GM19467 (cell line): ENCODE results near the gene WDR12.
"Not testable (repeated sequence)": the region's sequence is repeated elsewhere in the genome, so short reads cannot be mapped to it uniquely, and the experiment has no call there.

Source experiments
- ATAC-seq: cut with Tn5 transposase; IDR thresholded peaks from one replicate; pipeline ENCODE4 v1.9.1; 2021; ENCODE audit warnings: mild to moderate bottlenecking, moderate library complexity; ENCODE audit not compliant: unreplicated experiment

WDR12 gene

DNA sequence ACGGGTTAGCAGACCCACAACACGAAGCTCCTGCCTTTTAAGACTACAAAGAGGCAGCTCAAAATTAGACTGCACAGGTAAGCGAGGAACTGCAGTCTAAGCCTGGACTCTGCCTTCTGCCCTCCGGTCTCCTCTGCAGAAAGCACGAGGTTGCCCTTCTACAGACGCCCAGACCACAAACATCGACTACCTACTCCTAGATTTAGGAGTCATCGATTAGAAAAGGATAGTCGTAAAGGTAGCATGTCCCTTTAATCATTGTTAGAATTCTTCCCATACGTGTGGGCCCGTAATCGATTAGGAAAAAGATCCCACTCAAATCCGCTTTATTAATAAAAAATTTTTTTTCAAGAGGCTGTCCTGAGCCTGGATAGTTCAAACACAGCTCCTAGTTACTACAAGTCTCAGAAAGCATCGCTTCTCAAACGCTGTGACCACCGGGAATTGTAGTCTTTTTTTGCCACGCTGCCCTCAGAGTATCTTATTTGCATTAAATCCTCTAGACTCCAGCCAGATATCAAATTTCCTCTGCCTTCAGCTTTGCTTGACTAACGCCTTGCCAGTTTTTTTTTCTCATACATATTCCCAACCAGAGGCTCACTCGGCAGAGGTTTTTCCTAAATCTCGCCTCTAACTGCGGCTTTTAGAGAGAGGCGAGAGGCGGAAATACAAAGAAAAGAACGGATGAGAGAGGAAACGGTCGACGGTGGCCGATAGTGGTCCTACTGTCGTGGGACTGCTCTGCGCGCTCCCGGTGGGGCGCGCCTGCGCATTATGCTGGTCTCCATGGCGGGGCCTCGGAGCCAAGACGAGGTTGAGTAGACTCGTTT is at the start of gene WDR12, which contains the start of gene CARF:
WDR12 (minus strand) TSS at position 162 of the 830 bp plus-strand sequence. CDS start 197 bp downstream, outside the sequence.
CARF (plus strand) TSS at position 764 of the 830 bp plus-strand sequence. CDS start 29,628 bp downstream, outside the sequence.
- ATAC-seq: peak; percentile 71

DNA sequence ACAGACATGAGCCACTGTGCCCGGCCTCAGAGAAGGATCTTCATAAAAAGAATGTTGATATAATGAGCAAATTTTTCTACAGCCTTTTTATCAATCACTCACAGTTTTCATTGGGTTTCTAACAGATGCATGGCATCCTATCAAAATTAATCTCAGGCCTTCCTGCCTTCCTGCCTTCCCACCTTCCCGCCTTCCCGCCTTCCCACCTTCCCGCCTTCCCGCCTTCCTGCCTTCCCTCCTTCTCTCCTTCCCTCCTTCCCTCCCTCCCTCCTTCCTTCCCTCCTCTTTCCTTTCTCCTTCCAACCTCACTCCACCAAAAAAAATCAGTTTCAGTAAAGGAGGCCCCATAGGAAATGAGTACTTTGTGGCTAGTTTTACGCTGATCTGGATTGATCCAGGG is 49.1 kb upstream of the WDR12 start:
- no peak for ATAC-seq

DNA sequence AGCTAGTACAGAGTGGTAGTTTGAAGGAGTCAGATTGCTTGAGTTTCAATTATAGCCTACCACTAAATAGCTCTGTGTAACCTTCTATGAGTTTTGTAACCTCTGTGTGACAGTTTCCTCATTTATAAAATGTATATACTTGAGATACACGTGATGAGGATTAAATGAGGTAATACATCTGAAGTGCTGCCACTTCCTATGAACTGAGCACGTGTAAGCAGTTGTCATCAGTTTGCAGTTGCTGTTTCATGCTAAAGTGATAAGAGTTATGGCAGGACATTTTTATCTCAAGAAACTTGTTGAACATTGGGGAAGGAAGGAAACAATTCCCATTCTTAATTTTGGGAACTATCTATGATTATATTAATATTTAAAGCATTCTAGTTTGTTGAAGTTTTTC is 39.1 kb upstream of the WDR12 start:
- ATAC-seq: no peak

DNA sequence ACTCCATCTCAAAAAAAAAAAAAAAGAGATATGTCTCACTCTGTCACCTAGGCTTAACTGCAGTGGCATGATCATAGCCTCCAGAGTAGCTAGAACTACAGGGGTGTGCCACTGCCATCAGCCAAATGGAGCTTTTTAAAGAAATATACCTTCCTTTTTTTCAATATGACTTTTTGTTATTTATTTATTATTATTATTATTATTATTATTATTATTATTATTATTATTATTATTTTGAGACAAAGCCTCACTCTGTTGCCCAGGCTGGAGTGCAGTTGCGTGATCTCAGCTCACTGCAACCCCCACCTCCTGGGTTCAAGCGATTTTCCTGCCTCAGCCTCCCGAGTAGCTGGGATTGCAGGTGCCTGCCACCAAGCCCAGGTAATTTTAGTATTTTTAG is 37.9 kb upstream of the WDR12 start:
- ATAC-seq: not testable (repeated sequence)

DNA sequence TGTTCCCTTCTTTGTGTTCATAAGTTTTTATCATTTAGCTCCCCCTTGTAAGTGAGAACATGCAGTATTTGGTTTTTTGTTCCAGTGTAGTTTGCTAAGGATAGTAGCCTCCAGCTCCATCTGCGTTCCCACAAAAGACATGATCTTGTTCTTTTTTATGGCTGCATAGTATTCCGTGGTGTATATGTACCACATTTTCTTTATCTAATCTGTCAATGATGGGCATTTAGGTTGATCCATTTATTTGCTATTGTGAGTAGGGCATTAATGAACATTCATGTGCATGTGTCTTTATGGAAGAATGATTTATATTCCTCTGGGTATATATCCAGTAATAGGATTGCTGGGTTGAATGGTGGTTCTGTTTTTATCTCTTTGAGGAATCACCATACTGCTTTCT is 34.0 kb upstream of the WDR12 start:
- ATAC-seq: no peak

DNA sequence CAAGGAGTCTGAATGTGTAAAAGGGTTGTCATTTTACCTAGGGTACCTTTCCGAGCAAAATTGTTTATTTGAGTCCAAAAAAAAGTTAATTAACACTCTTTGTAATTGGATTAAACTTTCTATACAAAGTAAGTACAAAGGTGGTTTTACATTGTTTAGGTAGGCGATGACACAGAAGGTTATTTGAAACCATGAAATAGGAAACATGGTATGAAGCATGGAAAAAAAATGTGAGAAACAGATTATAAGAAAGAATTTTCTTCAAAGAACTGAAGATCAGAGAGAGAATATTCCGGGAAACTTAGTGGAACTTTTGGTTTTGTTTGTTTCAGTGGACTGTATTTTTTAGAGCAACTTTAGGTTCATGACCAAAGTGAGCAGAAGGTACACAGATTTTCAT is 33.3 kb upstream of the WDR12 start:
- no peak for ATAC-seq

DNA sequence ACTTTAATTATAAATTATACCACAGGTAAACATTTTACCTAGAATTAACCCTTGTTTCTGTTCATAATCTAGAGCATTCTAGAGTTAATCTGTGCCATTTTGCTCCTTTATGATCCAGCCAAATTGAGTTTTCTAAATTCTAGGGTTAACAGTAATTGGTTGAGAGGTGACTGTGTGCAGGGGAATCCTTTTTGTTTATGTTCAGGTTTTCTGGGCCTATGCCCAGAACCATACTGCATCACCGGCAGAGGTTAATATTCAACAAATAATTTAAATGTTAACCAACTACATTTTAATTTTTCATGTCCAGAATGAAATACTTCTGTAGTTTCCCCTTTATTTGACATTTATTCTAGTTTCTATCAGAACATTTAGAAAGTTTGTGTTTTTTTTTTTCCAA is 32.9 kb upstream of the WDR12 start:
- no peak for ATAC-seq

DNA sequence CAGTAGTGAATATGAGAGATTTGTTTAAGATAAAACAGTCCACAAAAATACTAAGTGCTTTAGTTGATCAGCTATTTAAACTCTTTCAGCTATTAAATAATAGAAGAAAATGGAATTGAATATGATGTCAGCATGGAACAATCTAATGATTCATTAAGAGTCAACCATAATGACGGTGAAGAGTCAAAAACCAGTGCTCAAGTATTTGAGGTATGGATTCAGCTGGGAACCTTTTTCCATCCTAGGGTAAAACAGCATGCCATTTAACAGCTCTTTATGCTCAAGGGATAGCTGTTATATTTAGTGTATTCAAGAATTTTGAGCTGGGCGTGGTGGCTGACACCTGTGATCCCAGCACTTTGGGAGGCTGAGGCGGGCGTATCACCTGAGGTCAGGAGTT is 30.3 kb upstream of the WDR12 start:
- ATAC-seq: no peak

DNA sequence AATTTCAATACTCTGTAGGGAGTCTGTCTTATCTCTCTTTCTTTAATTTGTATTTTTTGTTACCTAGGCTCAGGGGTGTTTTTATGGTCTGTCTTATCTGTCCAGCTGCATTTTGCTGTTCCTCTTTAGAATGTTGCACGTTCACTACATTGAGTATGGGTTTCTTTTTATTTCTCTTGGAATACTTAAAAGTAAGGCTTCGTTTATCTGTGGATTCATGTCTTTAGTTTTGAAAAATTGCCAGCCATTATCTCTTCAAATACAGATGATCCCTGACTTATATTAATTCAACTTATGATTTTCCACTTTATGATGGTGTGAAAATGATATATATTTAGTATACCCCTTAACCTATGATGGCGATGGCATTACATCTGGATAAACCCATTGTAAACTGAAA is 27.5 kb upstream of the WDR12 start:
- no peak for ATAC-seq

DNA sequence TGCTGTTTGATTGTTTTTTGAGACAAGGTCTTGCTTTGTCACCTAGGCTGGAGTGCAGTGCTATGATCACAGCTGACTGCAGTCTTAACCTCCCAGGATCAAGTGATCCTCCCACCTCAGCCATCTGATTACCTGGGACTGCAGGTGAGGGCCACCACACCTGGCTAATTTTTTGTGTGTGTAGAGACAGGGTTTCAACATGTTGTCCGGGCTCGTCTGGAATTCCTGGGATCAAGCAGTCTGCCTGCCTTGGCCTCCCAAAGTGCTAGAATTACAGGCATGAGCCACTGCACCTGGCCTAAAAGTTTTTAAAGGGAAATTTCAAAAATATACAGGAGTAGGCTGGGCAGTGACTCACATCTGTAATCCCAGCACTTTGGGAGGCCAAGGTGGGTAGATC is 23.0 kb upstream of the WDR12 start:
- ATAC-seq: no peak

DNA sequence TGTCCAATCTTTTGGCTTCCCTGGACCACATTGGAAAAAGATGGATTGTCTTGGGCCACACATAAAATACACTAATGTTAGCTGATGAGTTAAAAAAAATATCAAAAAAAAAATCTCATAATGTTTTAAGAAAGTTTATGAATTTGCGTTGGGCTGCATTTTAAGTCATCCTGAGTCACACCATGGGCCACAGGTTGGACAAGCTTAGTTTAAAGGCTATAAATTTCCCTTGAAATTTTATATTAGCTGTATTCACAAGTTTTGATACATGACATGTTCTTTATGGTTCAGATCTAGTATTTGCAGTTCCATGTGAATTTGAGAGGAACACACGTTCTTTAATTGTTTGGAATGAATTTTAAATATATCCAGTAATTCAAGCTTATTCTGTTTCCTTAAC is 22.5 kb upstream of the WDR12 start:
- no peak for ATAC-seq

DNA sequence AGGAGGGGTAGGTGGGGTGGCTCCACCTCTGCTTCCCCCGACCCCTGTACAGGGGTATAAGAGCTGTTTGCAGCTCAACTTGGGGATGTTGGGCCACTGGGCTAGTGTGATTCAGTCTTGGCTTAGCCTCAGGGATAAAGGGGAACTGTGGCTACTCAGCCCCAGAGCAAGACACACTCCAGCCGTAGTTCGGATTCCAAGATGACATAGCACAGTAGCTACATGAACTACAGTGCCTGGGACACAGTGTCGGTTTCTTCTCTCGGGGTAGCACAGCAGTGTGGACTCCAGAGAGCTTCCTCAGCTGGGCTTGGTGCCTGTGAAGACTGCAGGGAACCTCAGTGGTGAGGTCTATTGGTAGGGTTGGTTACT is 21.7 kb upstream of the WDR12 start:
- ATAC-seq: no peak

DNA sequence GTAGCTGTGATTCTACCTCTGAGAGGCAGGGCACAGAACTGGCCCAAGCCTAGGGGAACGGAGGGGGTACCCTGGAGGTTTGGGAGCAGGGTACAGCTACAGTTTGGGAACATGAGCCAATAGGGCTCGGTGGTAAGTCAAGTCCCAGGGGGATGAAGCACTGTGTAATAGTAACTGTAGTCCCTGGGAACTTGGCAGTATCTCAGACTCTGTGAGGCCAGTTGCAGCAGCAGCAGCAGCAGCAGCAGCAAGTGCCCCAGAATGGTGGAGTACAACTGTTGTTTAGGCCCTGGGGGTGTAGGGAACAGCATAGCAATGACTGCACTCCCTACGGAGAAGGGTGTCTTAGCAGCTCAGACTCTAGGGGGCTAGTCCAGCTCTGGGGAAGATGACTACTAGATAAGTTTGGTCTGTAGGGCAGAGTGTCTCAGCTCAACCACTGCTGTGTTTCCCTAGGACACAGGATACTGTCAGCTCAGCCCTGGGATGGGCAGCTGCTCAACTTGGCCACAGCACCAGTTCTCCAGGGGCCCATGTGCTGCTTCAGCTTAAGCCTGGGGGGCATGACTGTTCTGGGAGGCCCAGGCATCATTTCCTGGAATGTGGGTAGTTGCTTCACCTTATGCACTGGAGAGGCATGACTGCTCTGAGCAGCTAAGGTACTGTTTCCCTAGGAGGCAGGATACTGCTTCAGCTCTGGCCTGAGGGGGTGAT is 21.1 kb upstream of the WDR12 start:
- ATAC-seq: no peak

DNA sequence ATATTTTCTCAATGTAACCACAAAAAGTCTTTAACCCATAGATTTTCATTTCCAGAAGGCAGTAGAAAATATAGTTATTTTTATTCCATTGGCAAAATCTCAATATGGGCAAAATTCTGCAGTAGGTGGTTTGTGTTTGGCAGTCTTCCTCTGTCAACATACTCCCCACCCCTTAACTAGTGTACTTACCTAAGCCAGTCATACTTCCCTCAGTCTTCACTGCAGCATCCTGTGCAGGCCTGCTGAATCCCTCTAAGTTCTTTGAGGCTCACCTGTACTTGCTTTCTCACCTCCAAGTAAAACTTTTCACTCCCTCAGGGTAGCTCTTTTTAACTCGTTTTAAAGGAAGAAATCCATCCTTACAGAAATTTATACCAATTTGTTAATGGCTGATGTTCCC is 7.4 kb upstream of the WDR12 start:
- no peak for ATAC-seq

DNA sequence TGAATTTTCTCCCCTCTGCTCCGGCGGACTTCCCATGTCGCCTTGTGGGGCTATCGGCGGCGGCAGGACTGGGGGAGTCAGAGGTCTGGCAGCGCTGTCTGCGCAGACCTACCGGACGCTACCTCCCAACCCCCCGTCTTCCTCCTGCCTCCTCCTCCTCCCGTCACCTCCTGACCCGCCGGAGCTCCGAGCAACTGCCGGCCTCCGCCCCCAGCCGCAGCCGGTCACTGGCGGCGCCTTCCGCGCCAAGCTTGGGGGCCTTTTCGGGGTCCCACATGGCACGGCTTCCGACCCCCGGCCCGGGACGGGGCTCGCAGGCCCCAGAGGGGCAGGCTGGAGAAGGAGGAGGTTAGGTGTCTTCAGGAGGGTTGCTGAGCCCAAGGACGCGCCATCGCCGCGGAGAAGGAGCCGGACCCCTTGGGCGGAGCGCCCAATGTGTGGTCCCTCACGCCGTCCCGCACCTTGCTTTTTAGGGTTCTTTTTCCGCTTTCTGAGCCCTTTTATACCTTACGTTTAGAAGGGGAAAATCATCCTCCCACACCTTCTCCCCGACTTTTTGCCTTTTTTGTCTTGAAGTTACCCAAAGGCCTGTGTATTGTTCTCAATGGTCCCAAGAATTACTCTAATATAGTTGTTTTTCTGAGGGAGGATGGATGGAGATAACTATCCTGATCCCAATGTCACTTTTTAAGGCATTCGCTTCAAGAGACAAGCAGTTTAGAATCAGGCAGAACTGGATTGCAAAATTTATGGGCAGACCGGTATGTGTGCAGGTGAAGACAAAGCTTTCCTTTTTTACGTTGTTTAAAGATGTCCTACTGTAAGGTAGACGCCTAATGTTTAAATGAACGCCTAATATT is 1.1 kb upstream of the WDR12 start:
- ATAC-seq: peak; percentile 41

DNA sequence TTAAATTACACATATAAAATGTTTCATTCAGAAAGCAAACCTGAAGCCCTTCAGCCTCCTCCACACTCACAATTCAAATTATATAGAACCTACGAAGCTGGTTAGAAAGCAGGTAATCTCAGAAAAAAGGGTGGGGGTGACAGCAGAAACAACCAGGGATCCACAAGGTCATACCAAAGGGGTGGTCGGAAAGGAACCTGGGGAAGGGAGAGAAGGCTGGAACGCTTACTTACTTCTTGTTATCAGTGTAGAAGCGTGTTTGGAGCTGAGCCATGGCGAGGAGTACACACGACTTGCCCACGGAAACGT is 316 bp downstream of the WDR12 start:
- ATAC-seq: peak; percentile 5

DNA sequence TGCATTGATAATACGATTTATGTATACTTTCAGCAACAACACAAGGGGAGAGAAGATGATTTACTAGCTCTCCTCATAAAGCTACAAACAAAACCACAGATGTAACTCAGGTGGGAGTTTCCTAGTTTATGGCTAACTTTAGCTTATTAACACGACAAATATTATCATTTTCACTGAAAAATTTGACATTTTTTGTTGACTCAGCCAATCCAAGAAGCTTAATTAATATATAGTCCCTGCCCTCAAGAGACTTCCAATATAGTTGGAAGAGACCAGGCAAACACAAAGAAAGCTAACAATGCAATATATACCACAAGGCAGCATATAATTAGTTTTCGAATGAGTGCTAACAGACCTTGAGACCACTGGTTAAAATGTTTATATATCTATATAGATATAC is 775 bp downstream of the WDR12 start:
- ATAC-seq: no peak

DNA sequence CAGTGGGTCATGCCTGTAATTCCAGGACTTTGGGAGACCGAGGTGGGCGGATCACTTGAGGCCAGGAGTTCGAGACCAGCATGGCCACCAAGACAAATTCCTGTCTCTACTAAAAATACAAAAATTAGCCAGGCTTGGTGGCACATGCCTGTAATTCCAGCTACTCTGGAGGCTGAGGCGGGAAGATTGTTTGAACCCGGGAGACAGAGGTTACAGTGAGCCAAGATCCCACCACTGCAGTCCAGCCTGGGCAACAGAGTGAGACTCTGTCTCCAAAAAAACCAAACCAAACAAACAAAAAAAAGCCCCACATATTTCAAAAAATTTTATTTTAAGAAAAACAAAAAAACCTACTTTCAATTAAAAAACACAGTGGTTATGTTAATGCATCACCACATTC is 1.2 kb downstream of the WDR12 start:
- ATAC-seq: not testable (repeated sequence)

DNA sequence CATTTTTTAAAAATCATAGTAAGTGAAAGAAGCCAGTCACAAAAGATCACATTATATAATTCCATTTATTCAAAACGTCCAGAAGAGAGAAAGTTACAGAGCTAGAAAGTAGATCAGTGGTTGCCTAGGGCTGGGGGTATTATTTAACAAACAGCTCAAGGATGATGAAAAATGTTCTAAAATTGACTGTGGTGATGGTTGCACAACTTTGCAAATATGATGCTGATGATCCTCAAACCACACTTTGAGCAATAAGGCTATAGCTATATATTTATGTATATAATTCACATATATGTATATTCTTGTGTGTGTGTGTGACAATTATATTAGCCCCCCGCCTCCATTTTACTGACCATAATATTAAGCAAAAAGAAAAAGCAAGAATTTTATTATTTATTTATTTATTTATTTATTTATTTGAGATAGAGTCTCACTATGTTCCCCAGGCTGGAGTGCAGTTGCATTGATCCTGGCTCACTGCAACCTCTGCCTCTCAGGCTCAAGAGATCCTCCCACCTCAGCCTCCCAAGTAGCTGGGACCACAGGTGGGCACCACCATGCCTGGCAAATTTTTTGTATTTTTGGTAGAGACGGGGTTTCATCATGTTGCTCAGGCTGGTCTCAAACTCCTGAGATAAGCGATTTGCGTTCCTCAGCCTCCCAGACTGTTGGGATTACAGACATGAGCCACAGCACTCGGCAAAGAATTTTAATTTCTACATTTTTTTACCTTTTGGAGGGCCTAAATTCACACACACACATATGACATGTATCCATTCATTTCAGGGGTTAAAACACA is 1.9 kb downstream of the WDR12 start:
- no peak for ATAC-seq

DNA sequence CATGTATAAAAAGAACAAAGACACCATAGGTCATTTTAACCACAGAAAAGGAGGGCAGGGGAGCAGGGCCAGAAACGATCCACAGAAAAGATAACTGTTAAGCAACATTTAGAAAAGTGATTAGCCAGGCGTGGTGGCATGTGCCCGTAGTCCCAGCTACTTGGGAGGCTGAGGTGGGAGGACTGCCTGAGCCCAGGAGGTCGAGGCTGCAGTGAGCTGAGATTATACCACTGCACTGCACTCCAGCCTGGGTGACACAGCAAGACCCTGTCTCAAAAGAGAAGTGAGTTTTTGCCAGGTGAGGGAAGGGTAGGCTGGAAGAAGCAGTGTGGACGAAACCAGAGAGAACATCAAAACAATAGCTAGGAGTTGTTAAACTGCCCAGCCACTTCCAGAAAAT is 3.3 kb downstream of the WDR12 start:
- no peak for ATAC-seq

DNA sequence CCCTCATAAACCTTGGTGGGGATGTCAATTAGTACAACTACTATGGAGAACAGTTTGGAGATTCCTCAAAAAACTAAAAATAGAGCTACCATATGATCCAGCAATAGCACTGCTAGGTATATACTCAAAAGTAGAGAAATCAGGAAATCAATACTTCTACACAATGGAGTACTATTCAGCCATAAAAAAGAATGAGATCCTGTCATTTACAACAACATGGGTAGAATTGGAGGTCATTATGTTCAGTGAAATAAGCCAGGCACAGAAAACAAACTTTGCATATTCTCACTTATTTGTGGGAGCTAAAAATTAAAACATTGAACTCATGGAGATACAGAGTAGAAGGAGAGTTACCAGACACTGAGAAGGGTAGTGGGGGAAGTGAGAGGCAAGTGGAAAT is 6.0 kb downstream of the WDR12 start:
- ATAC-seq: not testable (repeated sequence)
